Endothelial cell of umbilical vein (primary cell): ENCODE results near the gene MAP3K4. TPM values are rescaled to one million over a fixed set of nuclear protein-coding genes. Genes with fewer than 3 reads are reported as not detected.

Experiments used
- BruUV-seq: library from RNA; stranded (reverse); fragments of 400-500 nt; replicated peaks from 2 replicates; lab custom pipeline; 2021; lab: Mats Ljungman, UMichigan
- CTCF ChIA-PET: fragments of 300-600, 350-600 bp; sonication (Branson Sonifier 250); formaldehyde crosslinking; loops from one replicate; lab custom pipeline; 2021; ENCODE audit warnings: antibody characterized with exemption, inconsistent platforms; lab: Charles Lee
- POLR2A ChIA-PET: fragments of 300-600, 350-600 bp; sonication (Branson Sonifier 250); formaldehyde crosslinking; loops from one replicate; lab custom pipeline; 2021; ENCODE audit warnings: antibody characterized with exemption, inconsistent platforms; lab: Charles Lee
- DNase-seq: peaks from one replicate; pipeline ENCODE4 v3.0.0-alpha.2; 2011; ENCODE audit warnings: low read depth, low spot score
- FAIRE-seq: peaks from 2 replicates; lab custom pipeline; 2011; peaks lifted over from hg19 to GRCh38; lab: Jason Lieb, UNC
- H2AFZ ChIP-seq: 2 replicates; pipeline ENCODE4 v1.6.0; 2012; ENCODE audit warnings: low read depth, low read length, control low read depth, inconsistent platforms
- H3K27ac ChIP-seq: 2 replicates; pipeline ENCODE4 v1.5.1; 2011; ENCODE audit warnings: low read depth, mild to moderate bottlenecking, control low read depth, low read length, moderate library complexity; ENCODE audit not compliant: insufficient read depth
- H3K27me3 ChIP-seq, 2 experiments: 2 replicates each; pipeline versions ENCODE4 v1.6.0 to v1.6.1; 2011; ENCODE audit warnings: low read length in 2 of 2, mixed read lengths in 1 of 2; ENCODE audit not compliant: control insufficient read depth in 2 of 2, insufficient read depth in 2 of 2
- H3K36me3 ChIP-seq, 2 experiments: 2 replicates in 1 of 2; 3 replicates in 1 of 2; pipeline ENCODE4 v1.5.1; 2011; ENCODE audit warnings: low read length in 2 of 2, mild to moderate bottlenecking in 1 of 2, moderate library complexity in 1 of 2; ENCODE audit not compliant: control insufficient read depth in 2 of 2, insufficient read depth in 2 of 2; ENCODE audit errors: extremely low read depth in 1 of 2
- H3K4me1 ChIP-seq: 3 replicates; pipeline ENCODE4 v1.5.1; 2011; ENCODE audit warnings: mild to moderate bottlenecking, low read length; ENCODE audit not compliant: control insufficient read depth, insufficient read depth; ENCODE audit errors: extremely low read depth
- H3K4me2 ChIP-seq: 2 replicates; pipeline ENCODE4 v1.6.1; 2011; ENCODE audit warnings: low read length, control low read depth, mixed read lengths; ENCODE audit not compliant: insufficient read depth
- H3K4me3 ChIP-seq, 3 experiments: fragments of 200-600 bp in 1 of 3; sonication (generic), shearing (Covaris generic) in 1 of 3; replicated peaks in 1 of 3; 2 replicates each; pipeline ENCODE4 v1.5.1; 2011 to 2016; ENCODE audit warnings: control low read depth in 3 of 3, low read length in 3 of 3, mild to moderate bottlenecking in 2 of 3, inconsistent platforms in 1 of 3, low read depth in 1 of 3, moderate library complexity in 1 of 3; ENCODE audit not compliant: insufficient read depth in 1 of 3
- H3K79me2 ChIP-seq: 2 replicates; pipeline ENCODE4 v1.6.0; 2012; ENCODE audit warnings: low read length, inconsistent platforms; ENCODE audit not compliant: control insufficient read depth, insufficient read depth
- H3K9ac ChIP-seq: replicated peaks from 2 replicates; pipeline ENCODE3; 2011; ENCODE audit warnings: low read length, control low read depth; ENCODE audit not compliant: insufficient read depth; ENCODE audit errors: extremely low read depth
- H3K9me1 ChIP-seq: replicated peaks from 3 replicates; pipeline ENCODE4 v1.6.0; 2011; ENCODE audit warnings: mild to moderate bottlenecking, low read length; ENCODE audit not compliant: control insufficient read depth, insufficient read depth; ENCODE audit errors: extremely low read depth
- H3K9me3 ChIP-seq: replicated peaks from 2 replicates; pipeline ENCODE4 v1.5.1; 2012; ENCODE audit warnings: low read length, inconsistent platforms; ENCODE audit not compliant: control insufficient read depth, insufficient read depth
- H4K20me1 ChIP-seq: replicated peaks from 2 replicates; pipeline ENCODE3; 2011; ENCODE audit warnings: mild to moderate bottlenecking, low read length; ENCODE audit not compliant: control insufficient read depth, insufficient read depth; ENCODE audit errors: extremely low read depth
- EZH2 ChIP-seq: IDR thresholded peaks from 2 replicates; pipeline ENCODE4 v1.6.1; 2012; ENCODE audit warnings: borderline replicate concordance, low read depth, mild to moderate bottlenecking, moderate library complexity, low read length, inconsistent platforms; ENCODE audit not compliant: severe bottlenecking
- GATA2 ChIP-seq: IDR thresholded peaks from 2 replicates; pipeline ENCODE4 v1.7.0; 2011; ENCODE audit warnings: low read depth, mild to moderate bottlenecking, moderate library complexity, mixed read lengths, low read length; ENCODE audit not compliant: insufficient read length, insufficient read depth
- JUN ChIP-seq: IDR thresholded peaks from 2 replicates; pipeline ENCODE4 v1.6.1; 2011; ENCODE audit warnings: borderline replicate concordance, low read depth; ENCODE audit not compliant: insufficient read length, insufficient read depth
- MAX ChIP-seq: IDR thresholded peaks from 2 replicates; pipeline ENCODE4 v1.6.1; 2011; ENCODE audit not compliant: insufficient read depth, insufficient read length
- MYC ChIP-seq: IDR thresholded peaks from one replicate; pipeline ENCODE4 v1.6.1; 2011; ENCODE audit warnings: mild to moderate bottlenecking, low read depth, low read length
- POLR2A ChIP-seq: IDR thresholded peaks from 2 replicates; pipeline ENCODE4 v1.6.1; 2012; ENCODE audit warnings: low read depth, mild to moderate bottlenecking, control low read depth, low read length
- POLR2AphosphoS5 ChIP-seq: IDR thresholded peaks from 2 replicates; pipeline ENCODE4 v1.6.1; 2012; ENCODE audit warnings: low read depth, mild to moderate bottlenecking, control low read depth, low read length, moderate library complexity; ENCODE audit not compliant: insufficient read depth
- dilution Hi-C: fragments of 300-500 bp; cut with MboI; formaldehyde crosslinking; loops from one replicate; pipeline ENCODE4 v1.15.0; 2019; ENCODE audit warnings: low sequenced_read_pairs; ENCODE audit not compliant: extremely low pct_ligation_motif_present
- intact Hi-C: fragments of 100-400 bp; cut with micrococcal nuclease; formaldehyde crosslinking; loops from one replicate; pipeline ENCODE4 v1.10.0; 2022
- polyA plus RNA-seq, 4 experiments: library from polyadenylated mRNA; depleted of rRNA in 3 of 4; stranded (reverse) in 3 of 4; unstranded in 1 of 4; fragments of >200 nt; gene quantifications; 2 replicates each; pipeline versions ENCODE4 v1.2.1 to v1.2.3, GENCODE V29; 2011 to 2012; ENCODE audit warnings: missing spikeins in 1 of 4
- total RNA-seq: library from RNA; stranded (reverse); gene quantifications from 2 replicates; pipeline ENCODE4 v1.2.3, GENCODE V29; 2021
- TF ChIP-seq, protein P1 (sequence below), 2 donors: IDR thresholded peaks; 1 replicate in 1 of 2; 2 replicates in 1 of 2; pipeline ENCODE4 v1.5.1; 2011; ENCODE audit warnings: low read length in 2 of 2, mild to moderate bottlenecking in 2 of 2, moderate library complexity in 2 of 2, control low read depth in 1 of 2, inconsistent platforms in 1 of 2, low read depth in 1 of 2; ENCODE audit not compliant: insufficient read depth in 1 of 2; ENCODE audit errors: extremely low read depth in 1 of 2

The MAP3K4 gene
- total and polyA plus RNA-seq, 2 donors (not counting 3 experiments of a cell fraction or from before 2014, with no cell fraction given) = 10.8 to 42.3 TPM

GRCh38 chr6:160998766-160999165 is 7.2 kb downstream of the MAP3K4 start:
- FAIRE-seq = no peak
- no peak overlapping the region for H3K4me2 ChIP-seq
- POLR2A ChIA-PET = no interaction called here

More at GRCh38 chr6:160998766-160999165, 7.2 kb downstream of the MAP3K4 start:
- no peak overlapping the region for H3K9ac ChIP-seq
- no peaks in the 10 kb centered on the region for H3K9me3 ChIP-seq
- no peak overlapping the region for H2AFZ ChIP-seq
- H4K20me1 ChIP-seq = peaks cover 11% of the 10 kb centered on the region
- peaks cover 79% of the 10 kb centered on the region for H3K79me2 ChIP-seq
- no peaks in the 10 kb centered on the region for H3K27me3 ChIP-seq
- CTCF ChIA-PET = interaction anchor here (0.8 to 3.0 kb wide), 4 partner anchors 10 to 372 kb away, joined by 3 to 9 read pairs (median 5); no protein-coding TSS in a partner anchor
- TF ChIP-seq EZH2 (no peak), MYC (no peak), POLR2A (no peak), POLR2AphosphoS5 (no peak), GATA2 (no peak), JUN (no peak), MAX (no peak)
- TF ChIP-seq, protein P1, sequence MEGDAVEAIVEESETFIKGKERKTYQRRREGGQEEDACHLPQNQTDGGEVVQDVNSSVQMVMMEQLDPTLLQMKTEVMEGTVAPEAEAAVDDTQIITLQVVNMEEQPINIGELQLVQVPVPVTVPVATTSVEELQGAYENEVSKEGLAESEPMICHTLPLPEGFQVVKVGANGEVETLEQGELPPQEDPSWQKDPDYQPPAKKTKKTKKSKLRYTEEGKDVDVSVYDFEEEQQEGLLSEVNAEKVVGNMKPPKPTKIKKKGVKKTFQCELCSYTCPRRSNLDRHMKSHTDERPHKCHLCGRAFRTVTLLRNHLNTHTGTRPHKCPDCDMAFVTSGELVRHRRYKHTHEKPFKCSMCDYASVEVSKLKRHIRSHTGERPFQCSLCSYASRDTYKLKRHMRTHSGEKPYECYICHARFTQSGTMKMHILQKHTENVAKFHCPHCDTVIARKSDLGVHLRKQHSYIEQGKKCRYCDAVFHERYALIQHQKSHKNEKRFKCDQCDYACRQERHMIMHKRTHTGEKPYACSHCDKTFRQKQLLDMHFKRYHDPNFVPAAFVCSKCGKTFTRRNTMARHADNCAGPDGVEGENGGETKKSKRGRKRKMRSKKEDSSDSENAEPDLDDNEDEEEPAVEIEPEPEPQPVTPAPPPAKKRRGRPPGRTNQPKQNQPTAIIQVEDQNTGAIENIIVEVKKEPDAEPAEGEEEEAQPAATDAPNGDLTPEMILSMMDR (IDR thresholded peaks at IDR 0.05; ENCODE audit: extremely low read depth in 1 of 2, insufficient read depth in 1 of 2, low read depth in 1 of 2, low read length in 2 of 2) = no peak
- H3K27ac ChIP-seq = no peak overlapping the region
- DNase-seq = no peak
- dilution Hi-C loops (no loop called here), intact Hi-C loops (no loop called here)
- peaks cover 3% of the 10 kb centered on the region for H3K9me1 ChIP-seq
- peaks cover 11% of the 10 kb centered on the region for H3K4me1 ChIP-seq
- no peak overlapping the region for H3K4me3 ChIP-seq
- no peaks in the 10 kb centered on the region for H3K36me3 ChIP-seq
- no TSS peak for BruUV-seq
